HepG2 (cell line): Measurements from ENCODE around the gene GNPDA1. TPM values are rescaled to one million over a fixed set of nuclear protein-coding genes. Genes with fewer than 3 reads are reported as not detected.

Experiments used
- ATAC-seq: fragments of 200-7000 bp; cut with Tn5 transposase; 3 replicates; pipeline ENCODE4 v1.9.1; 2020; ENCODE audit warnings: mild to moderate bottlenecking, moderate library complexity
- BruUV-seq: library from RNA; stranded (reverse); fragments of 400-500 nt; replicated peaks from 2 replicates; lab custom pipeline; 2021; lab: Mats Ljungman, UMichigan
- CTCF ChIA-PET: fragments of 300-600 bp; formaldehyde crosslinking; extraction: SDS; loops from one replicate; lab custom pipeline; 2021; ENCODE audit warnings: low total read pairs, inconsistent platforms, low intra/inter-chr PET ratio; lab: Yijun Ruan, JAX
- POLR2A ChIA-PET: fragments of 350-600 bp; sonication (Branson Sonifier 250); formaldehyde crosslinking; loops from one replicate; lab custom pipeline; 2020; ENCODE audit warnings: antibody characterized with exemption, inconsistent platforms; lab: Yijun Ruan, JAX
- DNase-seq: peaks from one replicate; pipeline ENCODE4 v3.0.0-alpha.2; 2015; ENCODE audit warnings: low spot score
- FAIRE-seq: peaks from 3 replicates; lab custom pipeline; 2011; peaks lifted over from hg19 to GRCh38; lab: Jason Lieb, UNC
- H2AFZ ChIP-seq: one replicate; pipeline ENCODE4 v1.6.1; 2011; ENCODE audit warnings: low read length, inconsistent platforms
- H3K27ac ChIP-seq: fragments of 300-600 bp; 3 replicates; pipeline ENCODE4 v1.8.0; 2011; ENCODE audit warnings: mixed run types, mild to moderate bottlenecking, mixed read lengths, low read length, inconsistent platforms; ENCODE audit not compliant: insufficient read depth; ENCODE audit errors: extremely low read length
- H3K27me3 ChIP-seq, 2 experiments: fragments of 200-600 bp in 1 of 2; 2 replicates in 1 of 2; 3 replicates in 1 of 2; pipeline versions ENCODE4 v1.6.0 to v1.8.0; 2011; ENCODE audit warnings: low read length in 2 of 2, mild to moderate bottlenecking in 2 of 2, moderate library complexity in 2 of 2, inconsistent platforms in 1 of 2; ENCODE audit not compliant: insufficient read depth in 2 of 2, control insufficient read depth in 1 of 2
- H3K36me3 ChIP-seq, 2 experiments: fragments of 200-600 bp in 1 of 2; replicated peaks in 1 of 2; 2 replicates in 1 of 2; 3 replicates in 1 of 2; pipeline versions ENCODE4 v1.5.1 to v1.8.0; 2011; ENCODE audit warnings: low read length in 2 of 2, inconsistent platforms in 1 of 2; ENCODE audit not compliant: insufficient read depth in 2 of 2, control insufficient read depth in 1 of 2
- H3K4me1 ChIP-seq: 2 replicates; pipeline ENCODE4 v1.5.1; 2012; ENCODE audit warnings: low read length, inconsistent platforms; ENCODE audit not compliant: insufficient read depth
- H3K4me2 ChIP-seq: 2 replicates; pipeline ENCODE4 v1.6.0; 2011; ENCODE audit warnings: low read depth, low read length, inconsistent platforms
- H3K4me3 ChIP-seq, 3 experiments: fragments of 200-600 bp in 1 of 3; sonication (generic), shearing (Covaris generic) in 1 of 3; replicated peaks in 1 of 3; 2 replicates each; pipeline ENCODE4 v1.5.1; 2011 to 2016; ENCODE audit warnings: low read length in 3 of 3, inconsistent platforms in 2 of 3, low read depth in 2 of 3, mild to moderate bottlenecking in 2 of 3, control low read depth in 1 of 3, mixed read lengths in 1 of 3; ENCODE audit not compliant: insufficient read depth in 1 of 3
- H3K79me2 ChIP-seq: one replicate; pipeline ENCODE4 v1.6.1; 2011; ENCODE audit warnings: low read length, inconsistent platforms; ENCODE audit not compliant: insufficient read depth
- H3K9ac ChIP-seq: 2 replicates; pipeline ENCODE4 v1.6.0; 2011; ENCODE audit warnings: mild to moderate bottlenecking, low read depth, low read length, inconsistent platforms; ENCODE audit not compliant: insufficient read depth
- H3K9me3 ChIP-seq: 2 replicates; pipeline ENCODE4 v1.5.1; 2012; ENCODE audit warnings: mild to moderate bottlenecking, low read length
- H4K20me1 ChIP-seq: 2 replicates; pipeline ENCODE4 v1.6.0; 2011; ENCODE audit warnings: inconsistent platforms, mild to moderate bottlenecking, low read length, moderate library complexity; ENCODE audit not compliant: insufficient read depth
- JUND ChIP-seq: sonication (generic); formaldehyde crosslinking; IDR thresholded peaks from 2 replicates; pipeline ENCODE4 v1.8.0; 2022; ENCODE audit warnings: mild to moderate bottlenecking, missing genetic modification reagents
- MAZ ChIP-seq, 2 experiments: sonication (generic) in 1 of 2; formaldehyde crosslinking in 1 of 2; IDR thresholded peaks; 2 replicates each; pipeline versions ENCODE4 v1.5.0 to v1.6.1; 2012 to 2020; ENCODE audit warnings: low read depth in 2 of 2, mild to moderate bottlenecking in 2 of 2, borderline replicate concordance in 1 of 2, improper control_type of control experiment in 1 of 2, low read length in 1 of 2, missing genetic modification reagents in 1 of 2, moderate library complexity in 1 of 2
- NKX3-1 ChIP-seq: sonication (generic); formaldehyde crosslinking; IDR thresholded peaks from 2 replicates; pipeline ENCODE4 v1.5.0; 2020; ENCODE audit warnings: missing genetic modification reagents
- REPIN1 ChIP-seq: sonication (generic); formaldehyde crosslinking; IDR thresholded peaks from 2 replicates; pipeline ENCODE4 v1.8.0; 2022; ENCODE audit warnings: missing genetic modification reagents, low read depth, mild to moderate bottlenecking, borderline replicate concordance
- SALL1 ChIP-seq: sonication (generic); formaldehyde crosslinking; IDR thresholded peaks from 2 replicates; pipeline ENCODE4 v1.8.0; 2022; ENCODE audit warnings: mild to moderate bottlenecking, missing genetic modification reagents
- TARDBP ChIP-seq: sonication (generic); formaldehyde crosslinking; IDR thresholded peaks from 2 replicates; pipeline ENCODE4 v1.8.0; 2022; ENCODE audit warnings: mild to moderate bottlenecking, missing genetic modification reagents
- TBL1XR1 ChIP-seq: fragments of 150-350 bp; IDR thresholded peaks from 2 replicates; pipeline ENCODE4 v1.6.1; 2014; ENCODE audit warnings: borderline replicate concordance, low read length; ENCODE audit not compliant: partially characterized antibody
- YEATS2 ChIP-seq: sonication (generic); formaldehyde crosslinking; IDR thresholded peaks from 2 replicates; pipeline ENCODE4 v1.4.0; 2020; ENCODE audit warnings: missing genetic modification reagents, borderline replicate concordance
- ZBTB21 ChIP-seq: sonication (generic); formaldehyde crosslinking; IDR thresholded peaks from 2 replicates; pipeline ENCODE4 v1.4.0; 2020; ENCODE audit warnings: missing genetic modification reagents
- ZFAT ChIP-seq: sonication (generic); formaldehyde crosslinking; conservative IDR thresholded peaks from 2 replicates; pipeline ENCODE4 v1.8.1; 2023; ENCODE audit warnings: missing genetic modification reagents, inconsistent platforms
- ZFX ChIP-seq: sonication (generic); formaldehyde crosslinking; IDR thresholded peaks from 2 replicates; pipeline ENCODE4 v1.4.0; 2020; ENCODE audit warnings: mild to moderate bottlenecking, low read depth, missing genetic modification reagents, moderate library complexity
- ZFY ChIP-seq: sonication (generic); formaldehyde crosslinking; IDR thresholded peaks from 2 replicates; pipeline ENCODE4 v1.4.0; 2020; ENCODE audit warnings: missing genetic modification reagents
- ZNF572 ChIP-seq: sonication (generic); formaldehyde crosslinking; IDR thresholded peaks from 2 replicates; pipeline ENCODE4 v1.5.1; 2020; ENCODE audit warnings: mild to moderate bottlenecking, missing genetic modification reagents
- ZNF724P ChIP-seq: sonication (generic); formaldehyde crosslinking; IDR thresholded peaks from 2 replicates; pipeline ENCODE4 v1.8.0; 2022; ENCODE audit warnings: missing genetic modification reagents, borderline replicate concordance
- WGBS: methylation state at CpG from one replicate; pipeline ENCODE4 v1.1.6; 2017; ENCODE audit warnings: low lambda C conversion rate; 5-methylcytosine and 5-hydroxymethylcytosine counted together
- in situ Hi-C: cut with HindIII; loops from 2 replicates; pipeline ENCODE4 v1.10.0; 2017; ENCODE audit warnings: low pct_unique_long_range_greater_than_20kb; ENCODE audit not compliant: extremely low pct_ligation_motif_present
- intact Hi-C: fragments of 100-400 bp; cut with micrococcal nuclease; formaldehyde crosslinking; loops from one replicate; pipeline ENCODE4 v1.10.0; 2022; ENCODE audit not compliant: unreplicated experiment
- polyA plus RNA-seq, 8 experiments: library from polyadenylated mRNA; depleted of rRNA in 3 of 8; stranded (reverse) in 7 of 8; unstranded in 1 of 8; fragments of >200 nt; fragmentation: Illumina TruSeq in 4 of 8; extraction: Trizol in 4 of 8; gene quantifications; 2 replicates each; pipeline versions ENCODE4 v1.2.1 to v1.2.3, GENCODE V29; 2011 to 2016; ENCODE audit warnings: low read depth in 4 of 8, missing spikeins in 1 of 8, mixed read lengths in 1 of 8; ENCODE audit not compliant: insufficient read depth in 1 of 8
- total RNA-seq, 5 experiments: library from RNA; depleted of rRNA; stranded (reverse); fragments of >200 nt; fragmentation: Illumina TruSeq; extraction: Trizol; gene quantifications; 2 replicates each; pipeline ENCODE4 v1.2.3, GENCODE V29; 2016; ENCODE audit warnings: low read depth in 1 of 5
- TF ChIP-seq, protein P1 (sequence below): sonication (generic); formaldehyde crosslinking; IDR thresholded peaks from 2 replicates; pipeline ENCODE4 v1.5.0; 2020; ENCODE audit warnings: mild to moderate bottlenecking, missing genetic modification reagents, moderate library complexity
- TF ChIP-seq, protein P2 (sequence below): sonication (generic); formaldehyde crosslinking; IDR thresholded peaks from 2 replicates; pipeline ENCODE4 v1.5.1; 2020; ENCODE audit warnings: missing genetic modification reagents, mild to moderate bottlenecking, borderline replicate concordance
- TF ChIP-seq, protein P3 (sequence below): sonication (generic); formaldehyde crosslinking; conservative IDR thresholded peaks from 2 replicates; pipeline ENCODE4 v1.8.0; 2022; ENCODE audit warnings: missing genetic modification reagents

The GNPDA1 gene
- total and polyA plus RNA-seq, 2 of the 13 experiments (the other 11 are each of a cell fraction or from before 2014, with no cell fraction given), result 6.0 to 54.1 TPM

DNA sequence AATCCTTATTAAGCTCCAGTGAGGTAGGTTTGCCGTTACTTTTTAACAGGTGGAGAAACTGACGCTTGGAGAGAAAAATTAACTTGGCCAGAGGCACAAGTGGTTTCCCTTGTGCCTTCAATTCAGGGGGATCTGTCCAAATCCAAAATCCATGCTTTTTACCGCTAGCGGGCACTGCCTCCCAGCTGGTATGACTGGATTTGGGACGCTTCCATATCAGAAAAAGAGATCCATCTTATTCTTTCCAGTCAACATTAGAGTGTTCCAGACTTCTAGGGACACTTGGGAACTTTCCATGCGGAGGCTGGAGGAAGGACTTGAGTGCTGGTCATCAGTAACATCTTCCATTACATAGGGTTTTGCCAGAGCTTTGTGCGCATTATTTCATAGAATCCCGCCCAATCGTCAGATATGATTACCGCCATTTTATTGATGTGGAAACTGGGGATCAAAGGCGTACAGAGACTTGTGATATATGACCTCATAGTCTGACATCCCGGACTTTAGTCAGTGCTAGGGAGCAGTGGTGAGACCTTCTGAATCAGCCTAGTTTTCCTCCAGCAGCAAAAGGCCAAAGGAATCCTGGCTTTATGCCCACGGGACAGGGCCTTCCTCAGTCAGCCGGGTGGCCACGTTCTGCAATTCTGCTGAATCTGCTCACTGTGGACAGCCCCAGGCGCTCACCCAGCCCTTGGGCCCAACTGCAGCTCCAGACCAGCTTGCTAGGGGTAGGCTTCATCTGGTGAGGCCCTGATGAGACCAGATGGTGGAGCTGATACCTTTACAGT, 1.1 kb upstream of the GNPDA1 start:
- Histone ChIP-seq H3K4me2 (peak overlapping the region; percentile 99), H3K27ac (peak overlapping the region; percentile 47), H2AFZ (peak overlapping the region; percentile 2), H3K9ac (peak overlapping the region; percentile 82; the same call in 1 of the 2 replicates), H4K20me1 (no peaks in the 10 kb centered on the region), H3K4me1 (peaks cover 43% of the 10 kb centered on the region), H3K79me2 (no peaks in the 10 kb centered on the region), H3K4me3 (peak overlapping the region in 2 of 3 experiments; percentile 68 to 82; a peak in 2 of 6 replicates), H3K36me3 (no peaks in the 10 kb centered on the region), H3K27me3 (peaks cover 0 to 5% of the 10 kb centered on the region in 2 experiments; a peak in 1 of 5 replicates), H3K9me3 (no peaks in the 10 kb centered on the region)
- FAIRE-seq, result no peak
- DNase-seq, result peak; percentile 68
- ChIA-PET CTCF (interaction anchor here (1.0 to 2.1 kb wide), 2 partner anchors 22 to 130 kb away, joined by 3 to 9 read pairs; no protein-coding TSS in a partner anchor), POLR2A (interaction anchor here (0.7 to 2.2 kb wide), 6 partner anchors 8 to 90 kb away, joined by 3 to 12 read pairs (median 8); partner anchors contain the start of genes DELE1 and RNF14)
- intact Hi-C loops (loop anchor here (1.0 to 2.0 kb wide), 2 partner anchors 21 to 95 kb away; no protein-coding TSS in a partner anchor), in situ Hi-C loops (no loop called here)
- WGBS, result 73% methylated on average over 13 of the region's 16 CpGs
- no TSS peak for BruUV-seq
- ATAC-seq, result peak; percentile 52
- TF ChIP-seq REPIN1 (CRISPR knock-in tag), result no peak
- TF ChIP-seq JUND (CRISPR knock-in tag), result no peak
- no peak for TF ChIP-seq ZNF724P
- TF ChIP-seq, protein P1, sequence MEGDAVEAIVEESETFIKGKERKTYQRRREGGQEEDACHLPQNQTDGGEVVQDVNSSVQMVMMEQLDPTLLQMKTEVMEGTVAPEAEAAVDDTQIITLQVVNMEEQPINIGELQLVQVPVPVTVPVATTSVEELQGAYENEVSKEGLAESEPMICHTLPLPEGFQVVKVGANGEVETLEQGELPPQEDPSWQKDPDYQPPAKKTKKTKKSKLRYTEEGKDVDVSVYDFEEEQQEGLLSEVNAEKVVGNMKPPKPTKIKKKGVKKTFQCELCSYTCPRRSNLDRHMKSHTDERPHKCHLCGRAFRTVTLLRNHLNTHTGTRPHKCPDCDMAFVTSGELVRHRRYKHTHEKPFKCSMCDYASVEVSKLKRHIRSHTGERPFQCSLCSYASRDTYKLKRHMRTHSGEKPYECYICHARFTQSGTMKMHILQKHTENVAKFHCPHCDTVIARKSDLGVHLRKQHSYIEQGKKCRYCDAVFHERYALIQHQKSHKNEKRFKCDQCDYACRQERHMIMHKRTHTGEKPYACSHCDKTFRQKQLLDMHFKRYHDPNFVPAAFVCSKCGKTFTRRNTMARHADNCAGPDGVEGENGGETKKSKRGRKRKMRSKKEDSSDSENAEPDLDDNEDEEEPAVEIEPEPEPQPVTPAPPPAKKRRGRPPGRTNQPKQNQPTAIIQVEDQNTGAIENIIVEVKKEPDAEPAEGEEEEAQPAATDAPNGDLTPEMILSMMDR (CRISPR knock-in tag), result 0 out of 2 replicates have a peak, but pooled peaks have one; percentile 8
- TF ChIP-seq, protein P2, sequence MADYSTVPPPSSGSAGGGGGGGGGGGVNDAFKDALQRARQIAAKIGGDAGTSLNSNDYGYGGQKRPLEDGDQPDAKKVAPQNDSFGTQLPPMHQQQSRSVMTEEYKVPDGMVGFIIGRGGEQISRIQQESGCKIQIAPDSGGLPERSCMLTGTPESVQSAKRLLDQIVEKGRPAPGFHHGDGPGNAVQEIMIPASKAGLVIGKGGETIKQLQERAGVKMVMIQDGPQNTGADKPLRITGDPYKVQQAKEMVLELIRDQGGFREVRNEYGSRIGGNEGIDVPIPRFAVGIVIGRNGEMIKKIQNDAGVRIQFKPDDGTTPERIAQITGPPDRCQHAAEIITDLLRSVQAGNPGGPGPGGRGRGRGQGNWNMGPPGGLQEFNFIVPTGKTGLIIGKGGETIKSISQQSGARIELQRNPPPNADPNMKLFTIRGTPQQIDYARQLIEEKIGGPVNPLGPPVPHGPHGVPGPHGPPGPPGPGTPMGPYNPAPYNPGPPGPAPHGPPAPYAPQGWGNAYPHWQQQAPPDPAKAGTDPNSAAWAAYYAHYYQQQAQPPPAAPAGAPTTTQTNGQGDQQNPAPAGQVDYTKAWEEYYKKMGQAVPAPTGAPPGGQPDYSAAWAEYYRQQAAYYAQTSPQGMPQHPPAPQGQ (CRISPR knock-in tag), result no peak
- TF ChIP-seq TBL1XR1, result no peak
- TF ChIP-seq ZFY, result 0 out of 2 replicates have a peak, but pooled peaks have one; percentile 44
- TF ChIP-seq ZFX (CRISPR knock-in tag), result peak; percentile 54; the same call in 1 of the 2 replicates
- TF ChIP-seq ZFAT, result no peak
- TF ChIP-seq, protein P3, sequence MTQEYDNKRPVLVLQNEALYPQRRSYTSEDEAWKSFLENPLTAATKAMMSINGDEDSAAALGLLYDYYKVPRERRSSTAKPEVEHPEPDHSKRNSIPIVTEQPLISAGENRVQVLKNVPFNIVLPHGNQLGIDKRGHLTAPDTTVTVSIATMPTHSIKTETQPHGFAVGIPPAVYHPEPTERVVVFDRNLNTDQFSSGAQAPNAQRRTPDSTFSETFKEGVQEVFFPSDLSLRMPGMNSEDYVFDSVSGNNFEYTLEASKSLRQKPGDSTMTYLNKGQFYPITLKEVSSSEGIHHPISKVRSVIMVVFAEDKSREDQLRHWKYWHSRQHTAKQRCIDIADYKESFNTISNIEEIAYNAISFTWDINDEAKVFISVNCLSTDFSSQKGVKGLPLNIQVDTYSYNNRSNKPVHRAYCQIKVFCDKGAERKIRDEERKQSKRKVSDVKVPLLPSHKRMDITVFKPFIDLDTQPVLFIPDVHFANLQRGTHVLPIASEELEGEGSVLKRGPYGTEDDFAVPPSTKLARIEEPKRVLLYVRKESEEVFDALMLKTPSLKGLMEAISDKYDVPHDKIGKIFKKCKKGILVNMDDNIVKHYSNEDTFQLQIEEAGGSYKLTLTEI, result no peak
- peak; percentile 72; the same call in 1 of the 2 replicates for TF ChIP-seq ZBTB21
- TF ChIP-seq MAZ (IDR thresholded peaks at IDR 0.05; ENCODE audit: borderline replicate concordance, low read depth, low read length), result no peak
- TF ChIP-seq MAZ (CRISPR knock-in tag; IDR thresholded peaks at IDR 0.05; ENCODE audit: low read depth), result no peak
- no peak for TF ChIP-seq YEATS2 (CRISPR knock-in tag)
- TF ChIP-seq NKX3-1 (CRISPR knock-in tag), result no peak
- TF ChIP-seq SALL1 (CRISPR knock-in tag), result 0 out of 2 replicates have a peak, but pooled peaks have one; percentile 15
- TF ChIP-seq ZNF572 (CRISPR knock-in tag), result no peak
- TF ChIP-seq TARDBP (CRISPR knock-in tag), result no peak
